ENCODE data around the gene PNRC1.

Gene PNRC1

GRCh38 chr6:89057759-89058158 is 22.8 kb upstream of the PNRC1 start:
- no peak for TF ChIP-seq CREB1 (IDR thresholded peaks at IDR 0.05; ENCODE audit: low read depth)

GRCh38 chr6:89058627-89059026 is 21.9 kb upstream of the PNRC1 start:
- no peak for TF ChIP-seq YY1 (IDR thresholded peaks at IDR 0.05; ENCODE audit: low read depth)
- no peak for TF ChIP-seq CEBPB (IDR thresholded peaks at IDR 0.05)
- TF ChIP-seq, protein P1, sequence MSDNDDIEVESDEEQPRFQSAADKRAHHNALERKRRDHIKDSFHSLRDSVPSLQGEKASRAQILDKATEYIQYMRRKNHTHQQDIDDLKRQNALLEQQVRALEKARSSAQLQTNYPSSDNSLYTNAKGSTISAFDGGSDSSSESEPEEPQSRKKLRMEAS (IDR thresholded peaks at IDR 0.05): no peak
- TF ChIP-seq TCF12 (IDR thresholded peaks at IDR 0.05; ENCODE audit: low read depth): no peak
- TF ChIP-seq, protein P2, sequence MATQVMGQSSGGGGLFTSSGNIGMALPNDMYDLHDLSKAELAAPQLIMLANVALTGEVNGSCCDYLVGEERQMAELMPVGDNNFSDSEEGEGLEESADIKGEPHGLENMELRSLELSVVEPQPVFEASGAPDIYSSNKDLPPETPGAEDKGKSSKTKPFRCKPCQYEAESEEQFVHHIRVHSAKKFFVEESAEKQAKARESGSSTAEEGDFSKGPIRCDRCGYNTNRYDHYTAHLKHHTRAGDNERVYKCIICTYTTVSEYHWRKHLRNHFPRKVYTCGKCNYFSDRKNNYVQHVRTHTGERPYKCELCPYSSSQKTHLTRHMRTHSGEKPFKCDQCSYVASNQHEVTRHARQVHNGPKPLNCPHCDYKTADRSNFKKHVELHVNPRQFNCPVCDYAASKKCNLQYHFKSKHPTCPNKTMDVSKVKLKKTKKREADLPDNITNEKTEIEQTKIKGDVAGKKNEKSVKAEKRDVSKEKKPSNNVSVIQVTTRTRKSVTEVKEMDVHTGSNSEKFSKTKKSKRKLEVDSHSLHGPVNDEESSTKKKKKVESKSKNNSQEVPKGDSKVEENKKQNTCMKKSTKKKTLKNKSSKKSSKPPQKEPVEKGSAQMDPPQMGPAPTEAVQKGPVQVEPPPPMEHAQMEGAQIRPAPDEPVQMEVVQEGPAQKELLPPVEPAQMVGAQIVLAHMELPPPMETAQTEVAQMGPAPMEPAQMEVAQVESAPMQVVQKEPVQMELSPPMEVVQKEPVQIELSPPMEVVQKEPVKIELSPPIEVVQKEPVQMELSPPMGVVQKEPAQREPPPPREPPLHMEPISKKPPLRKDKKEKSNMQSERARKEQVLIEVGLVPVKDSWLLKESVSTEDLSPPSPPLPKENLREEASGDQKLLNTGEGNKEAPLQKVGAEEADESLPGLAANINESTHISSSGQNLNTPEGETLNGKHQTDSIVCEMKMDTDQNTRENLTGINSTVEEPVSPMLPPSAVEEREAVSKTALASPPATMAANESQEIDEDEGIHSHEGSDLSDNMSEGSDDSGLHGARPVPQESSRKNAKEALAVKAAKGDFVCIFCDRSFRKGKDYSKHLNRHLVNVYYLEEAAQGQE (IDR thresholded peaks at IDR 0.05; ENCODE audit: low read depth): no peak
- TF ChIP-seq ZBTB7A (IDR thresholded peaks at IDR 0.05; ENCODE audit: low read depth): no peak
- TF ChIP-seq FOXM1 (IDR thresholded peaks at IDR 0.05; ENCODE audit: borderline replicate concordance, low read depth): no peak
- no peak for TF ChIP-seq EGR1 (IDR thresholded peaks at IDR 0.05)
- no peak for TF ChIP-seq RAD21 (IDR thresholded peaks at IDR 0.05; ENCODE audit: low read depth)

DNA sequence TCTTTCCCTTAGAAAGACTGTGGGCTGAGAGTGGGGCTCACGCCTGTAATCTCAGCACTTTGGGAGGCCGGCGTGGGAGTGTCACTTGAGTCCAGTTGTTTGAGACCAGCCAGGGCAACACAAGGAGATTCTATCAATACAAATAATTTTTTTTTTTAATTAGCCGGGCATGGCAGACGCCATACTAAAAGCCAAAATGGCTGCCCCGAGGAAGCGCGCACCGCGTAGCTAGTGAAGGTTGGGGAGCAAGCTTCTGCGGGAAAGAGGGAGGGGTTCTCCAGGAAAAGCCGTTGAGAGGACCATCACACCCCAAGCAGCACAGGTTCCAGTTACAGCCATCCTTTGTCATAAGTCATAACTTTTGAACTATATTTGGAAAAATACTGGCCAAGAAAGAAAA is 21.3 kb upstream of the PNRC1 start:
- TF ChIP-seq TEAD4 (IDR thresholded peaks at IDR 0.05): no peak

DNA sequence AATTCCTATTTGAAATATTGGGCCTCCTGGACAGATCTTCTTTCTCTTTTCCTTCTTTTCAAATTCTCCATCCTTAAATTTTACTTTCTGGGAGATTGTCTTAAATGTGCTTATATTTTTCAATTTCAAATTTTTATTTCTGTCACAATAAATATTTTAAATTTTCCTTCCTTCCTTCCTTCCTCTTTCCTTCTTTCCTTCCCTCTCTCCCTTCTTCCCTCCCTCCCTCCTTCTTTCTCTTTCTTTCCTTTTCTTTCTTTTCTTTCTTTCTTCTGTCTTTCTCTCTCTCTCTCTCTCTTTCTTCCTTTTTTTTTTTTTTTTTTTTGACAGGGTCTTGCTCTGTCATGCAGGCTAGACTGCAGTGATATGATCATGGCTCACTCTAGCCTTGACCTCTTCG is 16.7 kb upstream of the PNRC1 start:
- TF ChIP-seq, protein P1 (IDR thresholded peaks at IDR 0.05): no peak
- no peak for TF ChIP-seq CEBPB (IDR thresholded peaks at IDR 0.05)
- TF ChIP-seq, protein P3, sequence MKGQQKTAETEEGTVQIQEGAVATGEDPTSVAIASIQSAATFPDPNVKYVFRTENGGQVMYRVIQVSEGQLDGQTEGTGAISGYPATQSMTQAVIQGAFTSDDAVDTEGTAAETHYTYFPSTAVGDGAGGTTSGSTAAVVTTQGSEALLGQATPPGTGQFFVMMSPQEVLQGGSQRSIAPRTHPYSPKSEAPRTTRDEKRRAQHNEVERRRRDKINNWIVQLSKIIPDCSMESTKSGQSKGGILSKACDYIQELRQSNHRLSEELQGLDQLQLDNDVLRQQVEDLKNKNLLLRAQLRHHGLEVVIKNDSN (IDR thresholded peaks at IDR 0.05): no peak
- no peak for TF ChIP-seq TEAD4 (IDR thresholded peaks at IDR 0.05)
- no peak for TF ChIP-seq TCF12 (IDR thresholded peaks at IDR 0.05; ENCODE audit: low read depth)
- TF ChIP-seq FOXM1 (IDR thresholded peaks at IDR 0.05; ENCODE audit: borderline replicate concordance, low read depth): no peak
- TF ChIP-seq, protein P2 (IDR thresholded peaks at IDR 0.05; ENCODE audit: low read depth): no peak
- no peak for TF ChIP-seq YY1 (IDR thresholded peaks at IDR 0.05; ENCODE audit: low read depth)
- TF ChIP-seq ZBTB7A (IDR thresholded peaks at IDR 0.05; ENCODE audit: low read depth): no peak
- no peak for TF ChIP-seq EGR1 (IDR thresholded peaks at IDR 0.05)
- TF ChIP-seq NFIC (IDR thresholded peaks at IDR 0.05): no peak
- no peak for TF ChIP-seq EP300 (IDR thresholded peaks at IDR 0.05; ENCODE audit: borderline replicate concordance)
- no peak for TF ChIP-seq CREB1 (IDR thresholded peaks at IDR 0.05; ENCODE audit: low read depth)
- no peak for TF ChIP-seq RAD21 (IDR thresholded peaks at IDR 0.05; ENCODE audit: low read depth)

DNA sequence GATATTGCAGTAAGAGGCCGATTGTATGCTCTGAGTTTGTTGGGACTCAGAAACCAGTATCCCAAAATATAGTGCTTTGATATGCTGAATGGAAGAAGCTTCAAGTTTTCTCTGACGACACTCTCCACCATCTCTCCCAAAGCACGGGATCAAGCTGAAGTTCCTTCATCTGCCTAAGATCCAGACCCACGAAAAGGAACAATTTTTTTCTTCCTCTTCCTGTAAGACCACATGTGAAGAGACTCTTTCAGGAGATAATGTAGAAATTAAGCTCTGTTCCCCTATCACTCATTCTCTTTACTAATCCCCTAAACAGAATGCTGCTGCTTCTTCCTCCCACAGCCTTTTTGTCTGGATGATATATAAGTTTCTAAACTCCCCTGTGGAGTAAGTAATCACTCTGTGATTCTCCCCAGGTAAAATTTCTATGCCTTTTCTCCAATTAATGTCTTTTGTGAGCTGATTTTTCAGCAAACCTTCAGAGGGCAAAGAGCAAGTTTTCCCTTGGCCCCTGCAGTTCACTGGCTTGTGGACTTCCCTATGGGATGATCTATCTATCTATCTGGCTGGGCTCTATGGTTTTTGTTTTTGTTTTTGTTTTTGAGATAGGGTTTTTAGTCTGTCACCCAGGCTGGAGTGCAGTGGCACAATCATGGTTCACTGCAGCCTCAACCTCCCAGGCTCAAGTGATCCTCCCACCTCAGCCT is 13.5 kb upstream of the PNRC1 start:
- TF ChIP-seq, protein P1 (IDR thresholded peaks at IDR 0.05): no peak
- TF ChIP-seq RAD21 (IDR thresholded peaks at IDR 0.05; ENCODE audit: low read depth): no peak
- TF ChIP-seq TEAD4 (IDR thresholded peaks at IDR 0.05): no peak
- no peak for TF ChIP-seq FOXM1 (IDR thresholded peaks at IDR 0.05; ENCODE audit: borderline replicate concordance, low read depth)
- TF ChIP-seq, protein P2 (IDR thresholded peaks at IDR 0.05; ENCODE audit: low read depth): no peak
- TF ChIP-seq TAF1 (IDR thresholded peaks at IDR 0.05; ENCODE audit: low read depth): no peak
- no peak for TF ChIP-seq CREB1 (IDR thresholded peaks at IDR 0.05; ENCODE audit: low read depth)
- no peak for TF ChIP-seq TCF12 (IDR thresholded peaks at IDR 0.05; ENCODE audit: low read depth)
- no peak for TF ChIP-seq YY1 (IDR thresholded peaks at IDR 0.05; ENCODE audit: low read depth)
- no peak for TF ChIP-seq EP300 (IDR thresholded peaks at IDR 0.05; ENCODE audit: borderline replicate concordance)
- no peak for TF ChIP-seq CEBPB (IDR thresholded peaks at IDR 0.05)

All from Ishikawa (cell line).